ENCODE data around the gene IGFBP7.
A peak's percentile ranks its signal among the peaks of the same experiment; 100 is the strongest.

IGFBP7 gene

GRCh38 chr4:57037982-57038604 is 72.1 kb downstream of the IGFBP7 start:
- Histone ChIP-seq H3K4me1 (ENCODE audit: control insufficient read depth, low read length) (no peaks in the 10 kb centered on the region), H3K4me2 (ENCODE audit: low read length) (no peak overlapping the region), H4K20me1 (ENCODE audit: control insufficient read depth, insufficient read depth, low read depth, low read length) (no peaks in the 10 kb centered on the region), H3K27ac (ENCODE audit: low read depth, low read length) (no peak overlapping the region), H3F3A (ENCODE audit: control insufficient read depth, insufficient read depth) (0 out of 2 replicates have a peak, but pooled peaks cover 3% of the 10 kb centered on the region), H3K9me2 (replicated peaks; ENCODE audit: control insufficient read depth, low read length) (no peaks in the 10 kb centered on the region), H3K9me3 (ENCODE audit: control insufficient read depth, insufficient read depth, low read length) (no peaks in the 10 kb centered on the region), H3K27me3 (ENCODE audit: control insufficient read depth, low read length) (no peaks in the 10 kb centered on the region; the same call in 1 of the 2 replicates), H3K36me3 (ENCODE audit: control insufficient read depth, low read length) (no peaks in the 10 kb centered on the region), H3K4me3 (ENCODE audit: low read length) (no peak overlapping the region), H3K79me2 (ENCODE audit: control insufficient read depth, low read length) (no peaks in the 10 kb centered on the region)
- no peak for TF ChIP-seq EZH2phosphoT487 (IDR thresholded peaks at IDR 0.05; ENCODE audit: borderline replicate concordance, low read length)
- TF ChIP-seq, protein P1, sequence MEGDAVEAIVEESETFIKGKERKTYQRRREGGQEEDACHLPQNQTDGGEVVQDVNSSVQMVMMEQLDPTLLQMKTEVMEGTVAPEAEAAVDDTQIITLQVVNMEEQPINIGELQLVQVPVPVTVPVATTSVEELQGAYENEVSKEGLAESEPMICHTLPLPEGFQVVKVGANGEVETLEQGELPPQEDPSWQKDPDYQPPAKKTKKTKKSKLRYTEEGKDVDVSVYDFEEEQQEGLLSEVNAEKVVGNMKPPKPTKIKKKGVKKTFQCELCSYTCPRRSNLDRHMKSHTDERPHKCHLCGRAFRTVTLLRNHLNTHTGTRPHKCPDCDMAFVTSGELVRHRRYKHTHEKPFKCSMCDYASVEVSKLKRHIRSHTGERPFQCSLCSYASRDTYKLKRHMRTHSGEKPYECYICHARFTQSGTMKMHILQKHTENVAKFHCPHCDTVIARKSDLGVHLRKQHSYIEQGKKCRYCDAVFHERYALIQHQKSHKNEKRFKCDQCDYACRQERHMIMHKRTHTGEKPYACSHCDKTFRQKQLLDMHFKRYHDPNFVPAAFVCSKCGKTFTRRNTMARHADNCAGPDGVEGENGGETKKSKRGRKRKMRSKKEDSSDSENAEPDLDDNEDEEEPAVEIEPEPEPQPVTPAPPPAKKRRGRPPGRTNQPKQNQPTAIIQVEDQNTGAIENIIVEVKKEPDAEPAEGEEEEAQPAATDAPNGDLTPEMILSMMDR (IDR thresholded peaks at IDR 0.05; ENCODE audit: low read depth, low read length, poor library complexity, severe bottlenecking), result peak; percentile 85

GRCh38 chr4:57034520-57034919 is 75.7 kb downstream of the IGFBP7 start:
- Histone ChIP-seq H3K36me3 (ENCODE audit: control insufficient read depth, low read length) (peaks cover 35% of the 10 kb centered on the region), H3K27me3 (ENCODE audit: control insufficient read depth, low read length) (no peaks in the 10 kb centered on the region), H3K9me3 (ENCODE audit: control insufficient read depth, insufficient read depth, low read length) (no peaks in the 10 kb centered on the region), H3K79me2 (ENCODE audit: control insufficient read depth, low read length) (no peaks in the 10 kb centered on the region), H3K4me1 (ENCODE audit: control insufficient read depth, low read length) (no peaks in the 10 kb centered on the region), H3K4me2 (ENCODE audit: low read length) (no peak overlapping the region), H4K20me1 (ENCODE audit: control insufficient read depth, insufficient read depth, low read depth, low read length) (no peaks in the 10 kb centered on the region), H3K27ac (ENCODE audit: low read depth, low read length) (no peak overlapping the region), H3K4me3 (ENCODE audit: low read length) (no peak overlapping the region), H3F3A (ENCODE audit: control insufficient read depth, insufficient read depth) (peaks cover 11% of the 10 kb centered on the region; the same call in 1 of the 2 replicates), H3K9me2 (replicated peaks; ENCODE audit: control insufficient read depth, low read length) (no peaks in the 10 kb centered on the region)
- TF ChIP-seq, protein P1 (IDR thresholded peaks at IDR 0.05; ENCODE audit: low read depth, low read length, poor library complexity, severe bottlenecking), result no peak
- no peak for TF ChIP-seq EZH2phosphoT487 (IDR thresholded peaks at IDR 0.05; ENCODE audit: borderline replicate concordance, low read length)

- Histone ChIP-seq H3K36me3 (ENCODE audit: control insufficient read depth, low read length) (peaks cover 94% of the 10 kb centered on the region), H3K4me1 (ENCODE audit: control insufficient read depth, low read length) (no peaks in the 10 kb centered on the region), H3K27ac (ENCODE audit: low read depth, low read length) (no peak overlapping the region), H3K4me2 (ENCODE audit: low read length) (no peak overlapping the region), H3K79me2 (ENCODE audit: control insufficient read depth, low read length) (no peaks in the 10 kb centered on the region), H3K27me3 (ENCODE audit: control insufficient read depth, low read length) (no peaks in the 10 kb centered on the region), H3K4me3 (ENCODE audit: low read length) (no peak overlapping the region), H3K9me2 (replicated peaks; ENCODE audit: control insufficient read depth, low read length) (no peaks in the 10 kb centered on the region), H3F3A (ENCODE audit: control insufficient read depth, insufficient read depth) (no peaks in the 10 kb centered on the region), H3K9me3 (ENCODE audit: control insufficient read depth, insufficient read depth, low read length) (no peaks in the 10 kb centered on the region), H4K20me1 (ENCODE audit: control insufficient read depth, insufficient read depth, low read depth, low read length) (no peaks in the 10 kb centered on the region)
- no peak for TF ChIP-seq EZH2phosphoT487 (IDR thresholded peaks at IDR 0.05; ENCODE audit: borderline replicate concordance, low read length)
- TF ChIP-seq, protein P1 (IDR thresholded peaks at IDR 0.05; ENCODE audit: low read depth, low read length, poor library complexity, severe bottlenecking), result no peak
Observed at GRCh38 chr4:57023104-57023503, 87.1 kb downstream of the IGFBP7 start.

Measured in DOHH2 (cell line).